ENCODE data around the gene CALML6.

Gene CALML6

GRCh38 chr1:1908506-1908791 is 6.6 kb upstream of the CALML6 start:
- Histone ChIP-seq H3K4me2 (ENCODE audit: low read depth, low read length, poor library complexity, severe bottlenecking) (peak overlapping the region; percentile 57), H3K9me2 (replicated peaks; ENCODE audit: insufficient read depth, low read length) (no peaks in the 10 kb centered on the region), H3K79me2 (ENCODE audit: insufficient read depth, low read length) (no peaks in the 10 kb centered on the region), H3F3A (ENCODE audit: insufficient read depth) (peaks cover 13% of the 10 kb centered on the region), H3K27ac (ENCODE audit: low read depth, low read length) (peak overlapping the region; percentile 94), H3K27me3 (ENCODE audit: low read length) (no peaks in the 10 kb centered on the region), H3K9me3 (ENCODE audit: insufficient read depth, low read length) (no peaks in the 10 kb centered on the region), H4K20me1 (ENCODE audit: low read depth, low read length) (no peaks in the 10 kb centered on the region), H3K9ac (ENCODE audit: low read length) (peak overlapping the region; percentile 83), H3K36me3 (ENCODE audit: low read length) (no peaks in the 10 kb centered on the region), H2AFZ (ENCODE audit: low read depth, low read length, severe bottlenecking) (peak overlapping the region; percentile 44), H3K4me3 (ENCODE audit: insufficient read depth, low read length, poor library complexity, severe bottlenecking) (peak overlapping the region; percentile 68)
- TF ChIP-seq CTCF (IDR thresholded peaks at IDR 0.05; ENCODE audit: insufficient read depth, low read length, poor library complexity, severe bottlenecking) (no peak), EZH2phosphoT487 (conservative IDR thresholded peaks at IDR 0.05; ENCODE audit: low read length) (no peak)

GRCh38 chr1:1910033-1910465 is 5.0 kb upstream of the CALML6 start:
- H3F3A ChIP-seq (ENCODE audit: insufficient read depth), result peaks cover 13% of the 10 kb centered on the region
- no peaks in the 10 kb centered on the region for H3K9me2 ChIP-seq (replicated peaks; ENCODE audit: insufficient read depth, low read length)
- TF ChIP-seq CTCF (IDR thresholded peaks at IDR 0.05; ENCODE audit: insufficient read depth, low read length, poor library complexity, severe bottlenecking) (no peak), EZH2phosphoT487 (conservative IDR thresholded peaks at IDR 0.05; ENCODE audit: low read length) (no peak)
- H2AFZ ChIP-seq (ENCODE audit: low read depth, low read length, severe bottlenecking), result no peak overlapping the region
- H3K27ac ChIP-seq (ENCODE audit: low read depth, low read length), result no peak overlapping the region
- no peak overlapping the region for H3K4me2 ChIP-seq (ENCODE audit: low read depth, low read length, poor library complexity, severe bottlenecking)
- H3K9ac ChIP-seq (ENCODE audit: low read length), result no peak overlapping the region
- no peak overlapping the region for H3K4me3 ChIP-seq (ENCODE audit: insufficient read depth, low read length, poor library complexity, severe bottlenecking)
- no peaks in the 10 kb centered on the region for H4K20me1 ChIP-seq (ENCODE audit: low read depth, low read length)
- no peaks in the 10 kb centered on the region for H3K79me2 ChIP-seq (ENCODE audit: insufficient read depth, low read length)
- H3K36me3 ChIP-seq (ENCODE audit: low read length), result no peaks in the 10 kb centered on the region
- no peaks in the 10 kb centered on the region for H3K27me3 ChIP-seq (ENCODE audit: low read length)
- no peaks in the 10 kb centered on the region for H3K9me3 ChIP-seq (ENCODE audit: insufficient read depth, low read length)

DNA sequence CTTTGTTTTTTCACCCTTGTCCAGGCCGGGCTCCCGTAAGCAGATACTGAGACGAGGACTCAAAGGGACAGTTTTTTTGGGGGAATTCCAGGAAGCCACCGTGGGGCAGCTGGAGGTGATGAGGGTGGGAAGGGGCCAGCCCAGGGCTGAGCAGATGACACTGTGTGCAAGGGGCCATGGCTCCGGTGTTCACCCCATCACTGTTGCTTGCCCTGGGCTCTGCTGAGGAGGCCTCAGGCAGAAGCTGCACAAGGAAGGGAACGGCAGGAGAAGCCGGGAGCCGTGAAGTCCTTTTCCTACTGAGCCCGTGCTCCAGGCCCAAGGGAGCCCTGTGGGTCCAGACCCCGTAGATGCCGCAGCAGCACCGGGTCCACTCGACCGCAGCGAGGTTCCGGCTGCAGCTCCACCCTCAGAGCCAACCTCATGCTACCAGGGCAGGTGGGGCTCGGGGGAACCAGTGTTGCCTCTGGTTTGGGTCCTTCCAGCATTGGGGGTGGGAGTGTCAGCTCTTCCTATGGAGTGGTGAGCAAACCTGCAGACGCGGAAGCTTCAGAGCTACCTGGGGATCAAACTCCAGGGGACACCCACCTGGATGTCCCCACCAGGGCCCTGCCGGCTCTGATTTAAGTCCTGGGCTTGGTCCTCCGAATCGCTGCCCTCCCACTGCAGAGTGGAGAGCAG is 4.3 kb upstream of the CALML6 start:
- TF ChIP-seq CTCF (IDR thresholded peaks at IDR 0.05; ENCODE audit: insufficient read depth, low read length, poor library complexity, severe bottlenecking), result no peak
- no peak for TF ChIP-seq EZH2phosphoT487 (conservative IDR thresholded peaks at IDR 0.05; ENCODE audit: low read length)
- Histone ChIP-seq H3K9ac (ENCODE audit: low read length) (no peak overlapping the region), H3K4me2 (ENCODE audit: low read depth, low read length, poor library complexity, severe bottlenecking) (no peak overlapping the region), H3K27me3 (ENCODE audit: low read length) (no peaks in the 10 kb centered on the region), H3K36me3 (ENCODE audit: low read length) (no peaks in the 10 kb centered on the region), H3K9me3 (ENCODE audit: insufficient read depth, low read length) (no peaks in the 10 kb centered on the region), H3F3A (ENCODE audit: insufficient read depth) (peaks cover 13% of the 10 kb centered on the region), H2AFZ (ENCODE audit: low read depth, low read length, severe bottlenecking) (no peak overlapping the region), H3K9me2 (replicated peaks; ENCODE audit: insufficient read depth, low read length) (no peaks in the 10 kb centered on the region), H3K27ac (ENCODE audit: low read depth, low read length) (no peak overlapping the region), H3K4me3 (ENCODE audit: insufficient read depth, low read length, poor library complexity, severe bottlenecking) (no peak overlapping the region), H4K20me1 (ENCODE audit: low read depth, low read length) (no peaks in the 10 kb centered on the region), H3K79me2 (ENCODE audit: insufficient read depth, low read length) (no peaks in the 10 kb centered on the region)
